Nephron (organoid): ENCODE data around the gene PRKN.

ENCODE experiments used
- H3K27ac Mint-ChIP-seq, 3 experiments: 2 replicates each; pipeline ENCODE4 v1.8.0; 2020; ENCODE audit warnings: mixed read lengths in 3 of 3, mild to moderate bottlenecking in 2 of 3, moderate library complexity in 1 of 3
- H3K27me3 Mint-ChIP-seq: 2 replicates; pipeline ENCODE4 v1.8.0; 2021; ENCODE audit warnings: low read depth, mild to moderate bottlenecking, moderate library complexity, mixed read lengths
- H3K36me3 Mint-ChIP-seq: 2 replicates; pipeline ENCODE4 v1.8.0; 2020; ENCODE audit warnings: low read depth, mixed read lengths
- H3K4me1 Mint-ChIP-seq: 2 replicates; pipeline ENCODE4 v1.8.0; 2020; ENCODE audit warnings: mixed read lengths
- H3K4me3 Mint-ChIP-seq, 3 experiments: 2 replicates each; pipeline ENCODE4 v1.8.0; 2020; ENCODE audit warnings: mild to moderate bottlenecking in 3 of 3, mixed read lengths in 3 of 3, moderate library complexity in 2 of 3
- H3K9me3 Mint-ChIP-seq: 2 replicates; pipeline ENCODE4 v1.8.0; 2020; ENCODE audit warnings: mixed read lengths
- TF ChIP-seq, protein P1 (sequence below), 3 experiments: fragments of 200-600 bp; sonication (generic); IDR thresholded peaks; one replicate each; pipeline ENCODE4 v1.5.0; 2021; ENCODE audit warnings: antibody characterized with exemption in 3 of 3; ENCODE audit not compliant: unreplicated experiment in 3 of 3

Gene PRKN

GRCh38 chr6:161299726-161300125 is 1427.8 kb downstream of the PRKN start:
- Mint-ChIP-seq H3K27me3 (no peaks in the 10 kb centered on the region), H3K36me3 (no peaks in the 10 kb centered on the region), H3K9me3 (peaks cover 16% of the 10 kb centered on the region), H3K27ac (no peak overlapping the region), H3K4me3 (no peak overlapping the region), H3K4me1 (no peaks in the 10 kb centered on the region)
- TF ChIP-seq, protein P1, sequence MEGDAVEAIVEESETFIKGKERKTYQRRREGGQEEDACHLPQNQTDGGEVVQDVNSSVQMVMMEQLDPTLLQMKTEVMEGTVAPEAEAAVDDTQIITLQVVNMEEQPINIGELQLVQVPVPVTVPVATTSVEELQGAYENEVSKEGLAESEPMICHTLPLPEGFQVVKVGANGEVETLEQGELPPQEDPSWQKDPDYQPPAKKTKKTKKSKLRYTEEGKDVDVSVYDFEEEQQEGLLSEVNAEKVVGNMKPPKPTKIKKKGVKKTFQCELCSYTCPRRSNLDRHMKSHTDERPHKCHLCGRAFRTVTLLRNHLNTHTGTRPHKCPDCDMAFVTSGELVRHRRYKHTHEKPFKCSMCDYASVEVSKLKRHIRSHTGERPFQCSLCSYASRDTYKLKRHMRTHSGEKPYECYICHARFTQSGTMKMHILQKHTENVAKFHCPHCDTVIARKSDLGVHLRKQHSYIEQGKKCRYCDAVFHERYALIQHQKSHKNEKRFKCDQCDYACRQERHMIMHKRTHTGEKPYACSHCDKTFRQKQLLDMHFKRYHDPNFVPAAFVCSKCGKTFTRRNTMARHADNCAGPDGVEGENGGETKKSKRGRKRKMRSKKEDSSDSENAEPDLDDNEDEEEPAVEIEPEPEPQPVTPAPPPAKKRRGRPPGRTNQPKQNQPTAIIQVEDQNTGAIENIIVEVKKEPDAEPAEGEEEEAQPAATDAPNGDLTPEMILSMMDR (IDR thresholded peaks at IDR 0.05; ENCODE audit: unreplicated experiment in 3 of 3) = no peak
